Astrocyte (in vitro differentiated cells and primary cell): ENCODE measurements around the gene PPP1R2. TPM values are rescaled to one million over a fixed set of nuclear protein-coding genes. Genes with fewer than 3 reads are reported as not detected.

Source experiments
- DNase-seq: peaks from one replicate; pipeline ENCODE4 v3.0.0-alpha.2; 2010; ENCODE audit warnings: low read depth
- FAIRE-seq: peaks from 2 replicates; lab custom pipeline; 2011; peaks lifted over from hg19 to GRCh38; lab: Jason Lieb, UNC
- H2AFZ ChIP-seq: 2 replicates; pipeline ENCODE4 v1.6.0; 2012; ENCODE audit warnings: low read depth, low read length, inconsistent platforms
- H3K27ac ChIP-seq: 2 replicates; pipeline ENCODE4 v1.5.1; 2011; ENCODE audit warnings: low read depth, low read length, inconsistent platforms
- H3K27me3 ChIP-seq: 2 replicates; pipeline ENCODE4 v1.6.0; 2011; ENCODE audit warnings: low read length, inconsistent platforms; ENCODE audit not compliant: insufficient read depth
- H3K36me3 ChIP-seq: 2 replicates; pipeline ENCODE4 v1.5.1; 2011; ENCODE audit warnings: low read length, inconsistent platforms; ENCODE audit not compliant: insufficient read depth
- H3K4me1 ChIP-seq: 2 replicates; pipeline ENCODE4 v1.5.1; 2011; ENCODE audit warnings: low read length, inconsistent platforms; ENCODE audit not compliant: insufficient read depth
- H3K4me2 ChIP-seq: 2 replicates; pipeline ENCODE4 v1.6.0; 2012; ENCODE audit warnings: low read length, inconsistent platforms
- H3K4me3 ChIP-seq: 2 replicates; pipeline ENCODE4 v1.5.1; 2011; ENCODE audit warnings: low read depth, mild to moderate bottlenecking, low read length, inconsistent platforms; ENCODE audit not compliant: insufficient read depth
- H3K79me2 ChIP-seq: 2 replicates; pipeline ENCODE4 v1.6.0; 2012; ENCODE audit warnings: mild to moderate bottlenecking, low read length, inconsistent platforms; ENCODE audit not compliant: insufficient read depth
- H3K9ac ChIP-seq: 2 replicates; pipeline ENCODE4 v1.6.0; 2012; ENCODE audit warnings: mild to moderate bottlenecking, low read length, inconsistent platforms
- H3K9me3 ChIP-seq: 2 replicates; pipeline ENCODE4 v1.5.1; 2012; ENCODE audit warnings: low read depth, mild to moderate bottlenecking, low read length, inconsistent platforms; ENCODE audit not compliant: insufficient read depth
- H4K20me1 ChIP-seq: 2 replicates; pipeline ENCODE4 v1.6.0; 2012; ENCODE audit warnings: low read length, inconsistent platforms; ENCODE audit not compliant: insufficient read depth
- H3K27ac Mint-ChIP-seq: one replicate; pipeline ENCODE4 v1.8.0; 2021; ENCODE audit warnings: mild to moderate bottlenecking, mixed read lengths; ENCODE audit not compliant: unreplicated experiment
- H3K27me3 Mint-ChIP-seq: one replicate; pipeline ENCODE4 v1.8.0; 2021; ENCODE audit warnings: low read depth, mixed read lengths; ENCODE audit not compliant: unreplicated experiment
- H3K36me3 Mint-ChIP-seq: one replicate; pipeline ENCODE4 v1.8.0; 2021; ENCODE audit warnings: low read depth, mixed read lengths; ENCODE audit not compliant: unreplicated experiment
- H3K4me1 Mint-ChIP-seq: one replicate; pipeline ENCODE4 v1.8.0; 2021; ENCODE audit warnings: low read depth, mixed read lengths; ENCODE audit not compliant: unreplicated experiment
- H3K4me3 Mint-ChIP-seq: one replicate; pipeline ENCODE4 v1.8.0; 2021; ENCODE audit warnings: mild to moderate bottlenecking, moderate library complexity, mixed read lengths; ENCODE audit not compliant: unreplicated experiment
- H3K9me3 Mint-ChIP-seq: one replicate; pipeline ENCODE4 v1.8.0; 2021; ENCODE audit warnings: mild to moderate bottlenecking, mixed read lengths; ENCODE audit not compliant: unreplicated experiment
- CTCF ChIP-seq: IDR thresholded peaks from 2 replicates; pipeline ENCODE4 v1.5.1; 2011; ENCODE audit warnings: low read depth, mild to moderate bottlenecking, inconsistent platforms, low read length, moderate library complexity; ENCODE audit not compliant: insufficient read depth
- EZH2 ChIP-seq: IDR thresholded peaks from 2 replicates; pipeline ENCODE4 v1.6.1; 2012; ENCODE audit warnings: mild to moderate bottlenecking, low read length, inconsistent platforms; ENCODE audit not compliant: insufficient read depth
- total RNA-seq: library from RNA; stranded (reverse); gene quantifications from 2 replicates; pipeline ENCODE4 v1.2.1, GENCODE V29; 2021

PPP1R2 gene
- total RNA-seq, 1 donor from 2014 or later = 34.5 TPM

GRCh38 chr3:195573611-195574496 is 30.7 kb upstream of the PPP1R2 start:
- FAIRE-seq = no peak
- H3K4me3 Mint-ChIP-seq = no peak overlapping the region
- Histone ChIP-seq H3K27ac (no peak overlapping the region), H3K9ac (no peak overlapping the region), H3K4me2 (no peak overlapping the region), H2AFZ (no peak overlapping the region), H3K36me3 (no peaks in the 10 kb centered on the region), H3K27me3 (peaks cover 5% of the 10 kb centered on the region), H3K9me3 (no peaks in the 10 kb centered on the region), H4K20me1 (no peaks in the 10 kb centered on the region), H3K79me2 (no peaks in the 10 kb centered on the region), H3K4me3 (no peak overlapping the region), H3K4me1 (no peaks in the 10 kb centered on the region)
- peaks cover 9% of the 10 kb centered on the region for H3K27me3 Mint-ChIP-seq
- peaks cover 3% of the 10 kb centered on the region for H3K9me3 Mint-ChIP-seq
- no peaks in the 10 kb centered on the region for H3K4me1 Mint-ChIP-seq
- H3K27ac Mint-ChIP-seq = no peak overlapping the region
- no peak for DNase-seq
- no peaks in the 10 kb centered on the region for H3K36me3 Mint-ChIP-seq
- TF ChIP-seq CTCF (no peak), EZH2 (no peak)

- H3K79me2 ChIP-seq = no peaks in the 10 kb centered on the region
- H3K27ac Mint-ChIP-seq = no peak overlapping the region
- no peaks in the 10 kb centered on the region for H3K9me3 ChIP-seq
- H3K4me3 ChIP-seq = no peak overlapping the region
- no peak for FAIRE-seq
- H3K36me3 Mint-ChIP-seq = no peaks in the 10 kb centered on the region
- H3K36me3 ChIP-seq = no peaks in the 10 kb centered on the region
- no peaks in the 10 kb centered on the region for H4K20me1 ChIP-seq
- no peak overlapping the region for H3K4me2 ChIP-seq
- H3K27me3 Mint-ChIP-seq = peaks cover 9% of the 10 kb centered on the region
- H3K4me3 Mint-ChIP-seq = no peak overlapping the region
- H3K27ac ChIP-seq = no peak overlapping the region
- no peak for TF ChIP-seq CTCF
- no peak for TF ChIP-seq EZH2
- H2AFZ ChIP-seq = no peak overlapping the region
- no peaks in the 10 kb centered on the region for H3K4me1 ChIP-seq
- no peaks in the 10 kb centered on the region for H3K4me1 Mint-ChIP-seq
- no peak for DNase-seq
- peaks cover 3% of the 10 kb centered on the region for H3K9me3 Mint-ChIP-seq
- peaks cover 5% of the 10 kb centered on the region for H3K27me3 ChIP-seq
- H3K9ac ChIP-seq = no peak overlapping the region
These were observed 28.2 kb upstream of the PPP1R2 start for GRCh38 chr3:195571361-195571760.

- Histone ChIP-seq H3K9me3 (no peaks in the 10 kb centered on the region), H3K4me3 (no peak overlapping the region), H3K4me1 (no peaks in the 10 kb centered on the region), H2AFZ (no peak overlapping the region), H3K36me3 (no peaks in the 10 kb centered on the region), H3K27me3 (peaks cover 5% of the 10 kb centered on the region), H4K20me1 (no peaks in the 10 kb centered on the region), H3K79me2 (no peaks in the 10 kb centered on the region), H3K4me2 (no peak overlapping the region), H3K27ac (no peak overlapping the region), H3K9ac (no peak overlapping the region)
- Mint-ChIP-seq H3K4me3 (no peak overlapping the region), H3K36me3 (no peaks in the 10 kb centered on the region), H3K27me3 (peaks cover 9% of the 10 kb centered on the region), H3K9me3 (peaks cover 3% of the 10 kb centered on the region), H3K27ac (no peak overlapping the region), H3K4me1 (no peaks in the 10 kb centered on the region)
- no peak for FAIRE-seq
- no peak for TF ChIP-seq CTCF
- no peak for TF ChIP-seq EZH2
- no peak for DNase-seq
These were observed 27.8 kb upstream of the PPP1R2 start for GRCh38 chr3:195570912-195571311.
